PC-9 (cell line): ENCODE data around the gene PCBP1.

Experiments
- EZH2 ChIP-seq: fragments of 200-600 bp; sonication (generic); IDR thresholded peaks from 2 replicates; pipeline ENCODE4 v1.8.0; 2017; ENCODE audit warnings: antibody characterized with exemption, low read depth
- TF ChIP-seq, protein P1 (sequence below): fragments of 200-600 bp; sonication (generic); conservative IDR thresholded peaks from 2 replicates; pipeline ENCODE4 v1.6.1; 2017; ENCODE audit warnings: mixed run types, antibody characterized with exemption, mild to moderate bottlenecking, moderate library complexity

- TF ChIP-seq, protein P1, sequence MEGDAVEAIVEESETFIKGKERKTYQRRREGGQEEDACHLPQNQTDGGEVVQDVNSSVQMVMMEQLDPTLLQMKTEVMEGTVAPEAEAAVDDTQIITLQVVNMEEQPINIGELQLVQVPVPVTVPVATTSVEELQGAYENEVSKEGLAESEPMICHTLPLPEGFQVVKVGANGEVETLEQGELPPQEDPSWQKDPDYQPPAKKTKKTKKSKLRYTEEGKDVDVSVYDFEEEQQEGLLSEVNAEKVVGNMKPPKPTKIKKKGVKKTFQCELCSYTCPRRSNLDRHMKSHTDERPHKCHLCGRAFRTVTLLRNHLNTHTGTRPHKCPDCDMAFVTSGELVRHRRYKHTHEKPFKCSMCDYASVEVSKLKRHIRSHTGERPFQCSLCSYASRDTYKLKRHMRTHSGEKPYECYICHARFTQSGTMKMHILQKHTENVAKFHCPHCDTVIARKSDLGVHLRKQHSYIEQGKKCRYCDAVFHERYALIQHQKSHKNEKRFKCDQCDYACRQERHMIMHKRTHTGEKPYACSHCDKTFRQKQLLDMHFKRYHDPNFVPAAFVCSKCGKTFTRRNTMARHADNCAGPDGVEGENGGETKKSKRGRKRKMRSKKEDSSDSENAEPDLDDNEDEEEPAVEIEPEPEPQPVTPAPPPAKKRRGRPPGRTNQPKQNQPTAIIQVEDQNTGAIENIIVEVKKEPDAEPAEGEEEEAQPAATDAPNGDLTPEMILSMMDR: no peak
- TF ChIP-seq EZH2: no peak
Measured at GRCh38 chr2:70043252-70043875, 43.9 kb upstream of the PCBP1 start.
